ENCODE measurements around the gene ACSL6.
"Not testable (repeated sequence)": the region's sequence is repeated elsewhere in the genome, so short reads cannot be mapped to it uniquely, and the experiment has no call there.

Gene ACSL6

GRCh38 chr5:131926168-131926567 lies 85.3 kb downstream of the ACSL6 start:
- DNase-seq: no peak

GRCh38 chr5:131916481-131916880 lies 95.0 kb downstream of the ACSL6 start:
- no peak for DNase-seq

GRCh38 chr5:131914472-131914871 lies 97.0 kb downstream of the ACSL6 start:
- DNase-seq: no peak

- no peak for DNase-seq
Observed at GRCh38 chr5:131913603-131914002, 97.9 kb downstream of the ACSL6 start.

GRCh38 chr5:131906668-131907067 lies 104.8 kb downstream of the ACSL6 start:
- DNase-seq: no peak

GRCh38 chr5:131902266-131902665 lies 109.2 kb downstream of the ACSL6 start:
- not testable (repeated sequence) for DNase-seq
